HepG2 (cell line): Measurements from ENCODE around the gene GPR162. TPM values are rescaled to one million over a fixed set of nuclear protein-coding genes. Genes with fewer than 3 reads are reported as not detected.

Source experiments
- CBX2 ChIP-seq, 2 experiments: fragments of 200-600 bp in 1 of 2; sonication (generic); formaldehyde crosslinking in 1 of 2; IDR thresholded peaks; 2 replicates each; pipeline versions ENCODE4 v1.7.0 to v1.8.1; 2018 to 2022; ENCODE audit warnings: low read depth in 2 of 2, low read length in 1 of 2, mild to moderate bottlenecking in 1 of 2, missing genetic modification reagents in 1 of 2
- EEA1 ChIP-seq: sonication (generic); formaldehyde crosslinking; IDR thresholded peaks from 2 replicates; pipeline ENCODE4 v1.5.1; 2020; ENCODE audit warnings: mild to moderate bottlenecking, missing genetic modification reagents, borderline replicate concordance
- HNRNPL ChIP-seq: fragments of 200-400 bp; formaldehyde crosslinking; IDR thresholded peaks from 2 replicates; pipeline ENCODE4 v1.6.1; 2017; ENCODE audit warnings: mild to moderate bottlenecking, low read depth, low read length
- KLF11 ChIP-seq: IDR thresholded peaks from 2 replicates; pipeline ENCODE4 v1.6.1; 2016; ENCODE audit warnings: missing compliant biosample characterization
- MTA1 ChIP-seq: sonication (generic); formaldehyde crosslinking; IDR thresholded peaks from 2 replicates; pipeline ENCODE4 v1.4.0; 2020; ENCODE audit warnings: missing genetic modification reagents, mild to moderate bottlenecking, borderline replicate concordance
- NR2F1 ChIP-seq, 2 experiments: fragments of 450-650 bp in 1 of 2; formaldehyde crosslinking in 1 of 2; IDR thresholded peaks; 2 replicates each; pipeline versions ENCODE4 v1.5.0 to v1.6.1; 2016 to 2020; ENCODE audit warnings: mild to moderate bottlenecking in 1 of 2, missing compliant biosample characterization in 1 of 2, missing genetic modification reagents in 1 of 2, moderate library complexity in 1 of 2
- WIZ ChIP-seq: sonication (generic); formaldehyde crosslinking; IDR thresholded peaks from 2 replicates; pipeline ENCODE4 v1.5.1; 2020; ENCODE audit warnings: mild to moderate bottlenecking, missing genetic modification reagents
- ZFP82 ChIP-seq: sonication (generic); formaldehyde crosslinking; IDR thresholded peaks from 2 replicates; pipeline ENCODE4 v1.5.1; 2020; ENCODE audit warnings: mild to moderate bottlenecking, missing genetic modification reagents, borderline replicate concordance
- ZNF20 ChIP-seq: sonication (generic); formaldehyde crosslinking; IDR thresholded peaks from 2 replicates; pipeline ENCODE4 v1.4.0; 2020; ENCODE audit warnings: mild to moderate bottlenecking, moderate library complexity, missing genetic modification reagents
- ZNF792 ChIP-seq: IDR thresholded peaks from 2 replicates; pipeline ENCODE4 v1.6.1; 2016
- ZSCAN29 ChIP-seq: sonication (generic); formaldehyde crosslinking; conservative IDR thresholded peaks from 2 replicates; pipeline ENCODE4 v1.4.0; 2020; ENCODE audit warnings: mild to moderate bottlenecking, missing genetic modification reagents
- polyA plus RNA-seq, 8 experiments: library from polyadenylated mRNA; depleted of rRNA in 3 of 8; stranded (reverse) in 7 of 8; unstranded in 1 of 8; fragments of >200 nt; fragmentation: Illumina TruSeq in 4 of 8; extraction: Trizol in 4 of 8; gene quantifications; 2 replicates each; pipeline versions ENCODE4 v1.2.1 to v1.2.3, GENCODE V29; 2011 to 2016; ENCODE audit warnings: low read depth in 4 of 8, missing spikeins in 1 of 8, mixed read lengths in 1 of 8; ENCODE audit not compliant: insufficient read depth in 1 of 8
- total RNA-seq, 5 experiments: library from RNA; depleted of rRNA; stranded (reverse); fragments of >200 nt; fragmentation: Illumina TruSeq; extraction: Trizol; gene quantifications; 2 replicates each; pipeline ENCODE4 v1.2.3, GENCODE V29; 2016; ENCODE audit warnings: low read depth in 1 of 5
- TF ChIP-seq, protein P1 (sequence below): sonication (generic); formaldehyde crosslinking; IDR thresholded peaks from 2 replicates; pipeline ENCODE4 v1.4.0; 2020; ENCODE audit warnings: missing genetic modification reagents
- TF ChIP-seq, protein P2 (sequence below): sonication (generic); formaldehyde crosslinking; IDR thresholded peaks from 2 replicates; pipeline ENCODE4 v1.8.0; 2022; ENCODE audit warnings: mild to moderate bottlenecking, missing genetic modification reagents, moderate library complexity
- TF ChIP-seq, protein P3 (sequence below): sonication (generic); formaldehyde crosslinking; IDR thresholded peaks from 2 replicates; pipeline ENCODE4 v1.9.0; 2022; ENCODE audit warnings: low read depth, missing genetic modification reagents
- TF ChIP-seq, protein P4 (sequence below): sonication (generic); formaldehyde crosslinking; IDR thresholded peaks from 2 replicates; pipeline ENCODE4 v1.5.1; 2020; ENCODE audit warnings: mild to moderate bottlenecking, missing genetic modification reagents, moderate library complexity

Gene GPR162
- total and polyA plus RNA-seq, 2 of the 13 experiments (the other 11 are each of a cell fraction or from before 2014, with no cell fraction given): 0.08 TPM; not detected in 1

DNA sequence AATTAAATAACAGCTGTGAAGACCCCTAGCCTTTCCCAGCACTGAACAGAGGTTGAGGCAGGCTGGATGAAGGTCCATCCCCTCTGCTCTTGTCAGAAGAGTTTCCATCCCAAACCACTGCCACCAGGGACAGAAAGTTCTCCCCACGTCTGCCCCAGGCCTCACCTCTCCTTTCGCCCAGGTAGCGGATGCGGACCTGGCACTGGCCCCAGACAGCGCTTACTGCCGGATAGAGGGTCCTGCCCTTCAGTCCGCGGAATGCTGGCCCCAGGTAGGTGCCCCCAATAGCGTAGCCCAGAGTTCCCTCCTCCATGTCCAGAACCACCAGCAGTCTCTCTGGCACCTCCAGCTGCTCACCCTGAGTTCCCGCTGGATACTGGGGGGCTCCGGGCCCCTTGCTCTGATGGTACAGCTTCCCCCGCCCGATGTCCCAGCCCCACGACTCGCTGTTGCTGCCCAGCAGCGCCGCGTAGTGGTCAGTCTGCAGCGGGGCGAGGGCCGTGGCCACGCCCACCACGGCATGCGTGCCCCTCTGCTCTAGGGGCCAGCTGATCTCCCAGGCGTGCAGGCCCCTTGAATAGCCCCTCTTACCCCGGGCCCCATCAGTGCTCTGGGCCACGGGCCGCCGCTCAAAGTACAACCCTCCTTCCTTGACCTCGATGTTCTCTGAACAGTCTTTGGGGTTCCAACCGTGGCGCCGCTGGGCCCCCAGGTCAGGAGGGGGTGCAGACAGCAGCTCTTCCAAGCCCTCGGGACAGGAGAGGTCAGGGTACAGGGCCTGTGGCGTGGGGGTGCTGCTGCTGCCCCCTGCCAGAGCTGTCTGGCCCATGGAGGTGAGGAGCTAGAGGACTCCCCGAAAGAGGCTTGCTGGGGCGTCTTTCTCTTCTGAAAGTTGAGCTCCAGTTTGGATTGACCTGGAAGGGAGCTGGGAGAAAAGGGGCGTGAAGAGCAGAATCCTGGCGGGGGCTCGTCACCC lies 50.7 kb downstream of the GPR162 start (continued):
- no peak; a peak in 1 of 4 replicates for TF ChIP-seq NR2F1 (CRISPR knock-in tag; IDR thresholded peaks at IDR 0.05)
- TF ChIP-seq WIZ (CRISPR knock-in tag): no peak
- TF ChIP-seq, protein P1, sequence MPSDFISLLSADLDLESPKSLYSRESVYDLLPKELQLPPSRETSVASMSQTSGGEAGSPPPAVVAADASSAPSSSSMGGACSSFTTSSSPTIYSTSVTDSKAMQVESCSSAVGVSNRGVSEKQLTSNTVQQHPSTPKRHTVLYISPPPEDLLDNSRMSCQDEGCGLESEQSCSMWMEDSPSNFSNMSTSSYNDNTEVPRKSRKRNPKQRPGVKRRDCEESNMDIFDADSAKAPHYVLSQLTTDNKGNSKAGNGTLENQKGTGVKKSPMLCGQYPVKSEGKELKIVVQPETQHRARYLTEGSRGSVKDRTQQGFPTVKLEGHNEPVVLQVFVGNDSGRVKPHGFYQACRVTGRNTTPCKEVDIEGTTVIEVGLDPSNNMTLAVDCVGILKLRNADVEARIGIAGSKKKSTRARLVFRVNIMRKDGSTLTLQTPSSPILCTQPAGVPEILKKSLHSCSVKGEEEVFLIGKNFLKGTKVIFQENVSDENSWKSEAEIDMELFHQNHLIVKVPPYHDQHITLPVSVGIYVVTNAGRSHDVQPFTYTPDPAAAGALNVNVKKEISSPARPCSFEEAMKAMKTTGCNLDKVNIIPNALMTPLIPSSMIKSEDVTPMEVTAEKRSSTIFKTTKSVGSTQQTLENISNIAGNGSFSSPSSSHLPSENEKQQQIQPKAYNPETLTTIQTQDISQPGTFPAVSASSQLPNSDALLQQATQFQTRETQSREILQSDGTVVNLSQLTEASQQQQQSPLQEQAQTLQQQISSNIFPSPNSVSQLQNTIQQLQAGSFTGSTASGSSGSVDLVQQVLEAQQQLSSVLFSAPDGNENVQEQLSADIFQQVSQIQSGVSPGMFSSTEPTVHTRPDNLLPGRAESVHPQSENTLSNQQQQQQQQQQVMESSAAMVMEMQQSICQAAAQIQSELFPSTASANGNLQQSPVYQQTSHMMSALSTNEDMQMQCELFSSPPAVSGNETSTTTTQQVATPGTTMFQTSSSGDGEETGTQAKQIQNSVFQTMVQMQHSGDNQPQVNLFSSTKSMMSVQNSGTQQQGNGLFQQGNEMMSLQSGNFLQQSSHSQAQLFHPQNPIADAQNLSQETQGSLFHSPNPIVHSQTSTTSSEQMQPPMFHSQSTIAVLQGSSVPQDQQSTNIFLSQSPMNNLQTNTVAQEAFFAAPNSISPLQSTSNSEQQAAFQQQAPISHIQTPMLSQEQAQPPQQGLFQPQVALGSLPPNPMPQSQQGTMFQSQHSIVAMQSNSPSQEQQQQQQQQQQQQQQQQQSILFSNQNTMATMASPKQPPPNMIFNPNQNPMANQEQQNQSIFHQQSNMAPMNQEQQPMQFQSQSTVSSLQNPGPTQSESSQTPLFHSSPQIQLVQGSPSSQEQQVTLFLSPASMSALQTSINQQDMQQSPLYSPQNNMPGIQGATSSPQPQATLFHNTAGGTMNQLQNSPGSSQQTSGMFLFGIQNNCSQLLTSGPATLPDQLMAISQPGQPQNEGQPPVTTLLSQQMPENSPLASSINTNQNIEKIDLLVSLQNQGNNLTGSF (CRISPR knock-in tag): 0 out of 2 replicates have a peak, but pooled peaks have one; percentile 44
- TF ChIP-seq ZFP82 (CRISPR knock-in tag): 0 out of 2 replicates have a peak, but pooled peaks have one; percentile 43
- TF ChIP-seq, protein P2, sequence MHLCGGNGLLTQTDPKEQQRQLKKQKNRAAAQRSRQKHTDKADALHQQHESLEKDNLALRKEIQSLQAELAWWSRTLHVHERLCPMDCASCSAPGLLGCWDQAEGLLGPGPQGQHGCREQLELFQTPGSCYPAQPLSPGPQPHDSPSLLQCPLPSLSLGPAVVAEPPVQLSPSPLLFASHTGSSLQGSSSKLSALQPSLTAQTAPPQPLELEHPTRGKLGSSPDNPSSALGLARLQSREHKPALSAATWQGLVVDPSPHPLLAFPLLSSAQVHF (CRISPR knock-in tag): 0 out of 2 replicates have a peak, but pooled peaks have one; percentile 57
- TF ChIP-seq, protein P3, sequence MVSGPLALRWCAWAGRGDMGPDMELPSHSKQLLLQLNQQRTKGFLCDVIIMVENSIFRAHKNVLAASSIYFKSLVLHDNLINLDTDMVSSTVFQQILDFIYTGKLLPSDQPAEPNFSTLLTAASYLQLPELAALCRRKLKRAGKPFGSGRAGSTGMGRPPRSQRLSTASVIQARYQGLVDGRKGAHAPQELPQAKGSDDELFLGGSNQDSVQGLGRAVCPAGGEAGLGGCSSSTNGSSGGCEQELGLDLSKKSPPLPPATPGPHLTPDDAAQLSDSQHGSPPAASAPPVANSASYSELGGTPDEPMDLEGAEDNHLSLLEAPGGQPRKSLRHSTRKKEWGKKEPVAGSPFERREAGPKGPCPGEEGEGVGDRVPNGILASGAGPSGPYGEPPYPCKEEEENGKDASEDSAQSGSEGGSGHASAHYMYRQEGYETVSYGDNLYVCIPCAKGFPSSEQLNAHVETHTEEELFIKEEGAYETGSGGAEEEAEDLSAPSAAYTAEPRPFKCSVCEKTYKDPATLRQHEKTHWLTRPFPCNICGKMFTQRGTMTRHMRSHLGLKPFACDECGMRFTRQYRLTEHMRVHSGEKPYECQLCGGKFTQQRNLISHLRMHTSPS (CRISPR knock-in tag): no peak
- peak; percentile 47; the same call in 1 of the 2 replicates for TF ChIP-seq MTA1 (CRISPR knock-in tag)
- TF ChIP-seq HNRNPL: peak; percentile 70
- TF ChIP-seq, protein P4, sequence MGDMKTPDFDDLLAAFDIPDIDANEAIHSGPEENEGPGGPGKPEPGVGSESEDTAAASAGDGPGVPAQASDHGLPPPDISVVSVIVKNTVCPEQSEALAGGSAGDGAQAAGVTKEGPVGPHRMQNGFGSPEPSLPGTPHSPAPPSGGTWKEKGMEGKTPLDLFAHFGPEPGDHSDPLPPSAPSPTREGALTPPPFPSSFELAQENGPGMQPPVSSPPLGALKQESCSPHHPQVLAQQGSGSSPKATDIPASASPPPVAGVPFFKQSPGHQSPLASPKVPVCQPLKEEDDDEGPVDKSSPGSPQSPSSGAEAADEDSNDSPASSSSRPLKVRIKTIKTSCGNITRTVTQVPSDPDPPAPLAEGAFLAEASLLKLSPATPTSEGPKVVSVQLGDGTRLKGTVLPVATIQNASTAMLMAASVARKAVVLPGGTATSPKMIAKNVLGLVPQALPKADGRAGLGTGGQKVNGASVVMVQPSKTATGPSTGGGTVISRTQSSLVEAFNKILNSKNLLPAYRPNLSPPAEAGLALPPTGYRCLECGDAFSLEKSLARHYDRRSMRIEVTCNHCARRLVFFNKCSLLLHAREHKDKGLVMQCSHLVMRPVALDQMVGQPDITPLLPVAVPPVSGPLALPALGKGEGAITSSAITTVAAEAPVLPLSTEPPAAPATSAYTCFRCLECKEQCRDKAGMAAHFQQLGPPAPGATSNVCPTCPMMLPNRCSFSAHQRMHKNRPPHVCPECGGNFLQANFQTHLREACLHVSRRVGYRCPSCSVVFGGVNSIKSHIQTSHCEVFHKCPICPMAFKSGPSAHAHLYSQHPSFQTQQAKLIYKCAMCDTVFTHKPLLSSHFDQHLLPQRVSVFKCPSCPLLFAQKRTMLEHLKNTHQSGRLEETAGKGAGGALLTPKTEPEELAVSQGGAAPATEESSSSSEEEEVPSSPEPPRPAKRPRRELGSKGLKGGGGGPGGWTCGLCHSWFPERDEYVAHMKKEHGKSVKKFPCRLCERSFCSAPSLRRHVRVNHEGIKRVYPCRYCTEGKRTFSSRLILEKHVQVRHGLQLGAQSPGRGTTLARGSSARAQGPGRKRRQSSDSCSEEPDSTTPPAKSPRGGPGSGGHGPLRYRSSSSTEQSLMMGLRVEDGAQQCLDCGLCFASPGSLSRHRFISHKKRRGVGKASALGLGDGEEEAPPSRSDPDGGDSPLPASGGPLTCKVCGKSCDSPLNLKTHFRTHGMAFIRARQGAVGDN (CRISPR knock-in tag): peak; percentile 68
- TF ChIP-seq CBX2 (IDR thresholded peaks at IDR 0.05; ENCODE audit: low read depth, low read length): no peak
- TF ChIP-seq CBX2 (CRISPR knock-in tag; IDR thresholded peaks at IDR 0.05; ENCODE audit: low read depth): no peak
- peak; percentile 22; the same call in 1 of the 2 replicates for TF ChIP-seq KLF11 (CRISPR knock-in tag)
- TF ChIP-seq ZNF792: 0 out of 2 replicates have a peak, but pooled peaks have one; percentile 77
- TF ChIP-seq EEA1 (CRISPR knock-in tag): no peak
- peak; percentile 67; the same call in 1 of the 2 replicates for TF ChIP-seq ZSCAN29 (CRISPR knock-in tag)
- no peak for TF ChIP-seq ZNF20
